Renal pelvis (tissue), 4 donors: ENCODE results near the gene HSPB6. TPM values are rescaled to one million over a fixed set of nuclear protein-coding genes. Genes with fewer than 3 reads are reported as not detected.

ENCODE experiments used
- DNase-seq: peaks from one replicate; pipeline ENCODE4 v3.0.0-alpha.2; 2013
- polyA plus RNA-seq, 3 donors: library from polyadenylated mRNA; unstranded; fragments of 120-200 nt; gene quantifications; one replicate each; pipeline ENCODE4 v1.2.1, GENCODE V29; 2013; ENCODE audit not compliant: insufficient read length in 3 of 3

HSPB6 gene
- polyA plus RNA-seq, 3 donors: 20.5 to 34.1 (median 23.3) TPM

GRCh38 chr19:35720648-35721047 lies 36.2 kb downstream of the HSPB6 start:
- DNase-seq: no peak

- no peak for DNase-seq
These were observed 36.7 kb downstream of the HSPB6 start for GRCh38 chr19:35720163-35720524.

GRCh38 chr19:35719402-35720162 lies 37.2 kb downstream of the HSPB6 start:
- no peak for DNase-seq

GRCh38 chr19:35718345-35719041 lies 38.3 kb downstream of the HSPB6 start:
- no peak for DNase-seq

- peak; percentile 95 for DNase-seq
These were observed 39.0 kb downstream of the HSPB6 start, which contains the start of gene KMT2B for GRCh38 chr19:35717665-35718344. TSS of gene KMT2B (plus strand) at chr19:35718003. CDS start at chr19:35718019, 16 bp downstream.

- peak; percentile 83 for DNase-seq
These were observed 39.8 kb downstream of the HSPB6 start for GRCh38 chr19:35716801-35717664.

- DNase-seq: peak; percentile 41
These were observed 40.6 kb downstream of the HSPB6 start for GRCh38 chr19:35715981-35716800.

GRCh38 chr19:35715355-35715809 lies 41.4 kb downstream of the HSPB6 start:
- no peak for DNase-seq

GRCh38 chr19:35714601-35715354 lies 42.1 kb downstream of the HSPB6 start:
- DNase-seq: no peak

GRCh38 chr19:35713904-35714495 lies 42.8 kb downstream of the HSPB6 start:
- no peak for DNase-seq

- DNase-seq: no peak
These were observed 43.4 kb downstream of the HSPB6 start for GRCh38 chr19:35713506-35713850.

GRCh38 chr19:35712567-35713505 lies 44.0 kb downstream of the HSPB6 start:
- DNase-seq: no peak

GRCh38 chr19:35710784-35711723 lies 45.8 kb downstream of the HSPB6 start:
- no peak for DNase-seq

GRCh38 chr19:35708391-35708790 lies 48.4 kb downstream of the HSPB6 start:
- no peak for DNase-seq
